GM19025 (cell line): Measurements from ENCODE around the gene SGCG.
"Not testable (repeated sequence)": the region's sequence is repeated elsewhere in the genome, so short reads cannot be mapped to it uniquely, and the experiment has no call there.

ENCODE experiments used
- ATAC-seq: cut with Tn5 transposase; IDR thresholded peaks from one replicate; pipeline ENCODE4 v1.9.1; 2021; ENCODE audit warnings: mild to moderate bottlenecking, low read depth, moderate library complexity; ENCODE audit not compliant: unreplicated experiment

SGCG gene

GRCh38 chr13:23180711-23181110 lies at the start of gene SGCG:
SGCG (plus strand) TSS chr13:23180979; CDS start chr13:23203695, 22,716 bp downstream.
- no peak for ATAC-seq

GRCh38 chr13:23134542-23134941 lies 46.2 kb upstream of the SGCG start:
- no peak for ATAC-seq

DNA sequence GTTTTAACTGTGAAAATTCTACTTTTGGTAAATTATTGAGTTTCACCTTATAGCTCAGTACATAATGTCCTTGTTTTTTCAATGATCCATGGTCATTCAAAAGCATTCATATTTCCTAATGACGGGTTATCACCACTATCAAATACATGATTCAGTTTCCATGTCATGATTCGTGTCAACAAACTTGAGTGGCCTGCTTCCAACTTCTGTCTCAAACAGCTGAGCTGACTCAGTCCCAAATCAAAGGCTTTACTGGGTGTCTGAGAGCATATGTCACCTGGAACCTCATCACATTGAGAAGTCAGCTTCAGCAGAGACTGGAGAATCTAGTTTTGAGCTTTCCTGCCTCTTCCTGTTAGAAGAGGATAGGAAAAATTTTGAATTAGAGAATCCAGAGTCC lies 40.3 kb upstream of the SGCG start:
- ATAC-seq = no peak

DNA sequence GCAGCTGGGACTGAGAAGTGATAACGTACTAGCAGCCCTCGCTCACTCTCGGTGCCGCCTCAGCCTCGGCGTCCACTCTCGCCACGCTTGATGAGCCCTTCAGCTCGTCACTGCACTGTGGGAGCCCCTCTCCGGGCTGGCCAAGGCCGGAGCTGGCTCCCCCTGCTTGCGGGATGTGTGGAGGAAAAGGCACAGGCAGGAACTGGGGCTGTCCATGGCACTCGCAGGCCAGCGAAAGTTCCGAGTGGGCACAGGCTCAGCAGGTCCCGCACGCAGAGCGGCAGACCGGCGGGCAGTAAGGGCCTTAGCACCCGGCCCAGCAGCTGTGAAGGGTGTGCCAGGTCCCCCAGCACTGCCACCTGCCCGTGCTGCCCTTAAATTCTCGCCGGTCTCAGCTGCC lies 38.8 kb upstream of the SGCG start:
- ATAC-seq = no peak

- not testable (repeated sequence) for ATAC-seq
Measured at GRCh38 chr13:23142607-23143006, 38.2 kb upstream of the SGCG start.

DNA sequence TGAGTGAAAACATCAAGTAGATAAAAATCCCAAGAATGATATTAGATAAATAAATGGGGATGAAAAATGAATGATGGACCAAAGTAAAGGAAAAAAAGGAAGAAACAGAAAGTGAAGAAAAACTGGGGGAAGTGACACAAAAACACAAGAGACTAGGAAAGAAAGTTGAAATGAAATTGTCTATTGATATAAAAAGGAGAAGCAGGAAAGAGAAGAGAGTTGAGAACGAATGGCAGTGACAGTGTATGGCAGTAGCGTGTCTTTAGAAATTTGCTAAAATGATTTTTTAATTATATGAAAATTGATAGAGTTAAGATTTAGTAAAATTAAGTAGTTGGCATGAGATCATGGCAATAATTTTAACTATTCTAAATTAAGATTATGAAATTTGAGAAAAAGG lies 36.3 kb upstream of the SGCG start:
- ATAC-seq = no peak

DNA sequence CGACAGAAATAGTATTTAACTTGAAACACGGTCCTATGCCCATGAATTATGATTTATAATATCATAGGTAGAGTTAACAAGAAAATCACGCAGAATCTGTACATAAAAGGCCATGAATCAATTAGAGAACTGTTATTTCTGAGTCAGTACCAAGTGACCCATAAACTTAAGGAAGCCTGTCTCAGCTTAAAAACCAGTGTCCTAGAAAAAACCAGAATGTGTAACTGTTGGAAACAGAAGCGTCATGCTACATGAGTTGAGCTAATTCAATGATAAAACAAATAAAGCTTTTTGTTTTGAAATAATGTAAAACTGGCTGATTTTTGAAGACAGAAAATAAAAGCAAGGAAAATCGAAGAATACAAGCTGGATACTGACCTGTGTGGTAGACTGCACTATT lies 34.8 kb upstream of the SGCG start:
- no peak for ATAC-seq

GRCh38 chr13:23146811-23147625 lies 33.8 kb upstream of the SGCG start:
- no peak for ATAC-seq

GRCh38 chr13:23147827-23148226 lies 33.0 kb upstream of the SGCG start:
- ATAC-seq = no peak

DNA sequence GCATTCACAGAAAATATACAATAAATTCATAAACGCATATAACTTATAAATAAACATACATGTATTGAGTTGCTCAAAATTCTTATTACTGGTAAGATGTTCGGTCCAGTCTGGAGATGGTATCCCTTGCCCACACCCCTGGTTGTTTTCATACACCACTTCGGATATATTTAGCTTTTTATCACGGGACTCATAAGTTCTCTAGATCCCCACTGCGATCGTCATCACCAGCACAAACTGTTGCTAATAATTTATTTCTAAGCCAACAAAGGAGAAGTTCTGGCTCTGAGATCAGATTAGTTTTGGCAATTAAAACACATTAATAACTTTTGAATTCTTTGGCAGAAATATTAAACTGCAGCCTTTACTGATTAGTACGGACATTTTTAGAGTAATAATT lies 23.0 kb upstream of the SGCG start:
- no peak for ATAC-seq

- ATAC-seq = no peak
Measured at GRCh38 chr13:23159205-23159759, 21.5 kb upstream of the SGCG start.

- no peak for ATAC-seq
Measured at GRCh38 chr13:23159760-23160637, 20.8 kb upstream of the SGCG start.

- ATAC-seq = no peak
Measured at GRCh38 chr13:23160638-23161480, 19.9 kb upstream of the SGCG start.

- ATAC-seq = no peak
Measured at GRCh38 chr13:23161481-23161825, 19.3 kb upstream of the SGCG start.

DNA sequence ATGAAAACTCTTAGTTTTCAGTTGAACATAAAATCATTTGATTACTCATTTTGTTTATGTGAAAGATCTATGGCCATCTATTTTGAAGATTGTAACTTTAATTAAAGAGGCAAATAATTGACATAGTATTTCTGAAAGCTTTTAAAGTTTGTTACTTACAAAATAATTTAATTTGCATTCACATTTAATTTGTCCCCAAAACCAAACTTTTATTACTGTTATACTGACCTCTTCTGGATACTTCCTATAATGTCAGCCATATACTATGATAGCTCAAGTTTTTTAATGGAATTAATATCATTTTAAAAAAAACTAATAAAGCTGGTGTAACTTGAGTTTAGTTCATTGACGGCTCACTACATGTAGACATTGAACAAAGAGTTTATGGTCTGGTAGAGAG lies 4.9 kb upstream of the SGCG start:
- ATAC-seq = no peak

- ATAC-seq = no peak
Measured at GRCh38 chr13:23182142-23182541, 1.4 kb downstream of the SGCG start.

- no peak for ATAC-seq
Measured at GRCh38 chr13:23183292-23183691, 2.5 kb downstream of the SGCG start.

- ATAC-seq = no peak
Measured at GRCh38 chr13:23185542-23185941, 4.8 kb downstream of the SGCG start.

DNA sequence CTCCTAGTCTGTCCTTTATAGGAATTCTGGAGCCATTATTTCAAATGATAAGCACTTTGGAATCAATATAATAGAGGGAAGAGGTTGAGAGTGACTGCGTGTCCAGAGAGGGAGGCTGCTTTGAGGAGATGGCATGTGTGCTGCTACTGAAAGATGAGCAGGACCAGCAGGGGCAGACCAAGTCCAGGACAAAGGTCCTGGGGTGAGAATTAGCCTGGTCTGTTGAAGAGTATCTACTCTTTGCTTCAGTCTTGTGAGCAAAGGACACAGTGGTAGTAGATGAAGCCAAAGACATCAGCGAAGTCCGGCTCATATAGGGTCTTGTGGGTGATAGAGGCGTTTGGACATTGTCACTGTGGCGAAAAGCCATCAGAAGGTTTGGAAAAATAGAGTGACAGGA lies 21.1 kb downstream of the SGCG start:
- ATAC-seq = no peak

DNA sequence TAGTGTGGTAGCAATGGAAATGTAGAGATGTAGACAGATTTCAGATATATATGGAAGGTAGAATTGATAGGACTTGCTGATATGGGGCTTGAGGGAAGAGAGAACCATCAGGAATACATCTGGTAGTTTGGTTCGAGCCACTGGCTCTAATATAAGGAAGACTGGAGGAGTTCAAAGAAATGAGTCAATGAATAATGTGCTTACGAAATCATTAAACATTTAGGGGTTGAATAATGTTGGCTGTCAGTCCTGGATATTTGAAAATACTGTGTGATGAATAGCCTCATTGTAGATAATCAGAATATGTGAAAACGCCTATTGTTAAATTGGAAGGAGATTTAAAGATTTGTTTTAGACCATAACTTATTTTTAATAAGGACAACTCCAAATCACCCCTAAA lies 21.6 kb downstream of the SGCG start:
- ATAC-seq = no peak

DNA sequence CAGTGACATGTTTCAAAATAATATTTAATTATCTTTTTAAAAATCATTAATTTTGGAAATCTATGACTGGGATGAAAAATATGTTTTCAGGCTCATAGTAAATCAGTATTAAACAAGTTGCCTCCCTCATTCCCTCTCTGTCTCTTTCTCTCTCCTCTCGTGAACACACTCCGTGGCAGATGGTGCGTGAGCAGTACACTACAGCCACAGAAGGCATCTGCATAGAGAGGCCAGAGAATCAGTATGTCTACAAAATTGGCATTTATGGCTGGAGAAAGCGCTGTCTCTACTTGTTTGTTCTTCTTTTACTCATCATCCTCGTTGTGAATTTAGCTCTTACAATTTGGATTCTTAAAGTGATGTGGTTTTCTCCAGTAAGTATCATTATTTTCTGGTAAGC lies 22.7 kb downstream of the SGCG start:
- no peak for ATAC-seq
